ENCODE results near the gene SCRN3. TPM values are rescaled to one million over a fixed set of nuclear protein-coding genes. Genes with fewer than 3 reads are reported as not detected.

Gene SCRN3
- total RNA-seq, 1 experiment from 2014 or later = 7.7 TPM

GRCh38 chr2:174350593-174351181, 44.8 kb upstream of the SCRN3 start:
- Histone ChIP-seq H3K9ac (ENCODE audit: low read length) (no peak overlapping the region), H3K79me2 (ENCODE audit: insufficient read depth, low read length) (no peaks in the 10 kb centered on the region), H3K4me2 (ENCODE audit: low read length) (no peak overlapping the region), H4K20me1 (ENCODE audit: insufficient read depth) (no peaks in the 10 kb centered on the region; the same call in 1 of the 2 replicates), H3K4me3 (replicated peaks in 1 of 2; ENCODE audit: low read depth in 1 of 2, low read length in 2 of 2) (no peak overlapping the region), H3K36me3 (ENCODE audit: control insufficient read depth in 1 of 2, insufficient read depth in 2 of 2, low read length in 2 of 2) (peaks cover 0 to 10% of the 10 kb centered on the region in 2 experiments; a peak in 1 of 4 replicates), H3K4me1 (ENCODE audit: control insufficient read depth in 1 of 2, insufficient read depth in 2 of 2, low read length in 2 of 2) (no peaks in the 10 kb centered on the region), H2AFZ (ENCODE audit: low read depth, low read length, poor library complexity, severe bottlenecking) (no peak overlapping the region), H3K9me3 (ENCODE audit: control insufficient read depth in 1 of 2, insufficient read depth in 1 of 2, low read depth in 1 of 2, low read length in 2 of 2) (no peaks in the 10 kb centered on the region), H3K9me2 (ENCODE audit: insufficient read depth) (no peaks in the 10 kb centered on the region), H3K27ac (ENCODE audit: low read depth, low read length) (no peak overlapping the region), H3K27me3 (ENCODE audit: insufficient read depth, low read length) (no peaks in the 10 kb centered on the region)
- no peak for TF ChIP-seq CTCF (IDR thresholded peaks at IDR 0.05 in 2 of 3, conservative IDR thresholded peaks at IDR 0.05 in 1 of 3; ENCODE audit: borderline replicate concordance in 1 of 3, insufficient read depth in 1 of 3, low read depth in 2 of 3, low read length in 2 of 3)
- TF ChIP-seq POLR2A (IDR thresholded peaks at IDR 0.05; ENCODE audit: borderline replicate concordance, extremely low read depth, insufficient read depth, insufficient read length) = no peak
- TF ChIP-seq REST (IDR thresholded peaks at IDR 0.05; ENCODE audit: low read depth) = no peak
- TF ChIP-seq FOSL1 (IDR thresholded peaks at IDR 0.05; ENCODE audit: low read depth) = no peak
- TF ChIP-seq ATF3 (IDR thresholded peaks at IDR 0.05) = no peak
- BruUV-seq (replicated peaks) = no TSS peak
- ChIA-PET CTCF (interaction anchor here (0.8 to 1.1 kb wide), 3 partner anchors 9 to 315 kb away, joined by 3 to 10 read pairs (median 5); no protein-coding TSS in a partner anchor), POLR2A (no interaction called here), RAD21 (ENCODE audit: low non-redundant PET in 1 of 2, low total read pairs in 2 of 2, uncharacterized antibody in 2 of 2, unreplicated experiment in 2 of 2) (no interaction called here)
- DNase-seq (ENCODE audit: low read depth, low spot score) = no peak
- intact Hi-C loops (cut with micrococcal nuclease) = no loop called here
- ATAC-seq = no peak

All from HCT116 (cell line).